Gastrocnemius medialis (tissue), 4 donors: ENCODE measurements around the gene RPRD2. TPM values are rescaled to one million over a fixed set of nuclear protein-coding genes. Genes with fewer than 3 reads are reported as not detected.

Experiments used
- ATAC-seq, 2 donors: fragments of 150-250 bp; one replicate each; pipeline ENCODE4 v1.9.1; 2016
- DNase-seq, 2 donors: peaks; one replicate each; pipeline ENCODE4 v3.0.0-alpha.2; 2019
- H3K27ac ChIP-seq, 4 donors: fragments of 200-600 bp; sonication (generic); 1 replicate in 1 of 4; 2 replicates in 3 of 4; pipeline ENCODE4 v1.5.1; 2016 to 2018; ENCODE audit warnings: mild to moderate bottlenecking in 2 of 4, moderate library complexity in 1 of 4
- H3K27me3 ChIP-seq, 3 donors: fragments of 200-600 bp; sonication (generic) in 2 of 3; 1 replicate in 1 of 3; 2 replicates in 2 of 3; pipeline versions ENCODE4 v1.5.1 to v1.6.0; 2016 to 2019; ENCODE audit warnings: mild to moderate bottlenecking in 1 of 3, moderate library complexity in 1 of 3
- H3K36me3 ChIP-seq, 2 donors: fragments of 200-600 bp; sonication (generic) in 1 of 2; one replicate each; pipeline ENCODE4 v1.5.1; 2017 to 2018
- H3K4me1 ChIP-seq, 2 donors: fragments of 200-600 bp; sonication (generic) in 1 of 2; one replicate each; pipeline ENCODE4 v1.5.1; 2016 to 2017; ENCODE audit warnings: mild to moderate bottlenecking in 2 of 2
- H3K4me3 ChIP-seq, 4 donors: fragments of 200-600 bp; sonication (generic) in 3 of 4; 1 replicate in 1 of 4; 2 replicates in 3 of 4; pipeline ENCODE4 v1.5.1; 2016 to 2019; ENCODE audit warnings: mild to moderate bottlenecking in 2 of 4
- H3K9me3 ChIP-seq, 3 donors: fragments of 200-600 bp; sonication (generic) in 2 of 3; 1 replicate in 1 of 3; 2 replicates in 2 of 3; pipeline ENCODE4 v1.5.1; 2016 to 2019
- POLR2A ChIP-seq, 2 donors: fragments of 450-650 bp; IDR thresholded peaks; one replicate each; pipeline ENCODE4 v1.6.1; 2017; ENCODE audit warnings: antibody characterized with exemption in 2 of 2, mild to moderate bottlenecking in 2 of 2, moderate library complexity in 2 of 2
- in situ Hi-C, 4 donors: fragments of 200-750 bp; cut with MboI; loops; one replicate each; pipeline versions ENCODE4 v1.15.0 to v1.8.0; 2017; ENCODE audit warnings: low sequenced_read_pairs in 4 of 4
- intact Hi-C: fragments of 100-400 bp; cut with DNase I; formaldehyde crosslinking; loops from one replicate; pipeline ENCODE4 v1.15.1; 2023; ENCODE audit warnings: low total_unique reads
- total RNA-seq, 4 donors: library from RNA; depleted of rRNA; stranded (reverse); fragments of >200 nt; gene quantifications; one replicate each; pipeline versions ENCODE4 v1.1.0 to v1.2.3, GENCODE V29; 2016
- TF ChIP-seq, protein P1 (sequence below), 5 experiments: fragments of 450-650 bp in 3 of 5; fragments of 200-600 bp in 2 of 5; sonication (generic) in 2 of 5; IDR thresholded peaks in 4 of 5; conservative IDR thresholded peaks in 1 of 5; 1 replicate in 4 of 5; 2 replicates in 1 of 5; pipeline ENCODE4 v1.5.1; 2016 to 2019; ENCODE audit warnings: antibody characterized with exemption in 5 of 5, mild to moderate bottlenecking in 3 of 5, moderate library complexity in 3 of 5

RPRD2 gene
- total RNA-seq, 4 donors from 2014 or later: 18.0 to 28.0 (median 23.1) TPM

DNA sequence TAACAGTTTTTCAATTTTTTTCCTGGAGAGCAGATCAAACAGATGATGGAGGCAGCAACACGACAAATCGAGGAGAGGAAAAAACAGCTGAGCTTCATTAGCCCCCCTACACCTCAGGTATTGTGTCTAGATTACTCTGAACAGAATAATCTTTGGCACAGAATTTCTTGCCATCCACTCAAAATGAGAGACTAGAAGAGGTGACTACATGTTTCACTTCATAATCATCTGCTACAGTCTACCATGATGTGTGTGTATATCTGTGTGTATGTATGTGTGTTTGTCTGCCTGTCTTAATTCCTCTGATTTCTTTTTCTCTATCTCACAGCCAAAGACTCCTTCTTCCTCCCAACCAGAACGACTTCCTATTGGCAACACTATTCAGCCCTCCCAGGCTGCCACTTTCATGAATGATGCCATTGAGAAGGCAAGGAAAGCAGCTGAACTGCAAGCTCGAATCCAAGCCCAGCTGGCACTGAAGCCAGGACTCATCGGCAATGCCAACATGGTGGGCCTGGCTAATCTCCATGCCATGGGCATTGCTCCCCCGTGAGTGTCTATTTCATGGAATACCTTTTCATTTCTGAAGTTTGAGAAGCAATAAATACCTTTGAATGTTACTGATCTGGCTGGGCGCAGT is 31.2 kb upstream of the RPRD2 start:
- ATAC-seq (no peak), DNase-seq (no peak)
- H3K4me1 ChIP-seq: no peaks in the 10 kb centered on the region
- in situ Hi-C loops: no loop called here
- intact Hi-C loops: no loop called here
- H3K4me3 ChIP-seq: no peak overlapping the region
- H3K27ac ChIP-seq: no peak overlapping the region
- H3K27me3 ChIP-seq: no peaks in the 10 kb centered on the region
- TF ChIP-seq POLR2A (IDR thresholded peaks at IDR 0.05): no peak
- TF ChIP-seq, protein P1, sequence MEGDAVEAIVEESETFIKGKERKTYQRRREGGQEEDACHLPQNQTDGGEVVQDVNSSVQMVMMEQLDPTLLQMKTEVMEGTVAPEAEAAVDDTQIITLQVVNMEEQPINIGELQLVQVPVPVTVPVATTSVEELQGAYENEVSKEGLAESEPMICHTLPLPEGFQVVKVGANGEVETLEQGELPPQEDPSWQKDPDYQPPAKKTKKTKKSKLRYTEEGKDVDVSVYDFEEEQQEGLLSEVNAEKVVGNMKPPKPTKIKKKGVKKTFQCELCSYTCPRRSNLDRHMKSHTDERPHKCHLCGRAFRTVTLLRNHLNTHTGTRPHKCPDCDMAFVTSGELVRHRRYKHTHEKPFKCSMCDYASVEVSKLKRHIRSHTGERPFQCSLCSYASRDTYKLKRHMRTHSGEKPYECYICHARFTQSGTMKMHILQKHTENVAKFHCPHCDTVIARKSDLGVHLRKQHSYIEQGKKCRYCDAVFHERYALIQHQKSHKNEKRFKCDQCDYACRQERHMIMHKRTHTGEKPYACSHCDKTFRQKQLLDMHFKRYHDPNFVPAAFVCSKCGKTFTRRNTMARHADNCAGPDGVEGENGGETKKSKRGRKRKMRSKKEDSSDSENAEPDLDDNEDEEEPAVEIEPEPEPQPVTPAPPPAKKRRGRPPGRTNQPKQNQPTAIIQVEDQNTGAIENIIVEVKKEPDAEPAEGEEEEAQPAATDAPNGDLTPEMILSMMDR (IDR thresholded peaks at IDR 0.05 in 4 of 5, conservative IDR thresholded peaks at IDR 0.05 in 1 of 5): no peak
- no peaks in the 10 kb centered on the region for H3K9me3 ChIP-seq
- H3K36me3 ChIP-seq: peaks cover 5 to 98% of the 10 kb centered on the region in 2 donors

DNA sequence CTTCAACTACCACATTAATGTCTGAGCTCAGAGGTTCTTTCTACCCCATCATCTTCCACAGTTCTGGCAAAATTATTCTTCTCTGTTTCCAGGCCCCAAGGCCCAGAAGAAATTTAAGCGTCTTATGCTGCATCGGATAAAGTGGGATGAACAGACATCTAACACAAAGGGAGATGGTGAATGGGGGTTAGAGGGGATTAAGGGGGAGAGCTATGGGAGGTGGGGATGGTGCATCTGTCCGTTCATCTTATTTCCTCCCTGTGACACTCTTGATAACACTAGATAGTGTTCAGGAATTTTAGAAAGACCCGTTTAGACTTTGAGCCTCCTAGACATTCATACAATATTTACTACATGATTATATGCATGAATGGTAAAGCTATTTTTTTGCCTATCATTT is 17.6 kb upstream of the RPRD2 start:
- H3K27ac ChIP-seq: no peak overlapping the region
- no peak overlapping the region for H3K4me3 ChIP-seq
- no peak for TF ChIP-seq POLR2A (IDR thresholded peaks at IDR 0.05)
- TF ChIP-seq, protein P1 (IDR thresholded peaks at IDR 0.05 in 4 of 5, conservative IDR thresholded peaks at IDR 0.05 in 1 of 5): no peak
- in situ Hi-C loops (no loop called here), intact Hi-C loops (no loop called here)
- ATAC-seq (no peak), DNase-seq (no peak)
- peaks cover 0 to 95% of the 10 kb centered on the region in 2 donors for H3K36me3 ChIP-seq
- H3K4me1 ChIP-seq: no peaks in the 10 kb centered on the region
- no peaks in the 10 kb centered on the region for H3K27me3 ChIP-seq
- H3K9me3 ChIP-seq: no peaks in the 10 kb centered on the region

DNA sequence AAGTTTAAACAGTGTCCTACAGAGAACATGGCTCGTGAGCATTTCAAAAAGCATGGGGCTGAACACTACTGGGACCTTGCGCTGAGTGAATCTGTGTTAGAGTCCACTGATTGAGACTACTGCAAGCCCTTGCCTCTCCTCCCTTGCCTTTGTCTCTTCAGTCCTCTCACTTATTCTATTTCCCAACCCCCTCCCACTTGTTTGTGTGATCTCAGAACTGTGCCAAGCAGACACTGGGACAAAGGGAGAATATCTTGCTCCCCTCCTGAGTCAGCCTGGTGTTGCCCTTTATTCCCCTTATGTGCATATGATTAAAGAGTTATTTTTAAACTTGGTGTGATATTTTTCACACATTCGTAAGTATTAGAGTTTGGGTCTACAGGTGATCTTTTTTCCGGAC is 11.1 kb upstream of the RPRD2 start:
- H3K9me3 ChIP-seq: no peaks in the 10 kb centered on the region
- H3K4me3 ChIP-seq: no peak overlapping the region
- ATAC-seq: no peak
- TF ChIP-seq, protein P1 (IDR thresholded peaks at IDR 0.05 in 4 of 5, conservative IDR thresholded peaks at IDR 0.05 in 1 of 5): no peak
- TF ChIP-seq POLR2A (IDR thresholded peaks at IDR 0.05): no peak
- H3K36me3 ChIP-seq: peaks cover 0 to 69% of the 10 kb centered on the region in 2 donors
- H3K4me1 ChIP-seq: no peaks in the 10 kb centered on the region
- intact Hi-C loops: loop anchor here (10.0 kb wide), 1 partner anchor 462 kb away; no protein-coding TSS in a partner anchor
- in situ Hi-C loops: no loop called here
- H3K27ac ChIP-seq: no peak overlapping the region
- no peak for DNase-seq
- no peaks in the 10 kb centered on the region for H3K27me3 ChIP-seq

DNA sequence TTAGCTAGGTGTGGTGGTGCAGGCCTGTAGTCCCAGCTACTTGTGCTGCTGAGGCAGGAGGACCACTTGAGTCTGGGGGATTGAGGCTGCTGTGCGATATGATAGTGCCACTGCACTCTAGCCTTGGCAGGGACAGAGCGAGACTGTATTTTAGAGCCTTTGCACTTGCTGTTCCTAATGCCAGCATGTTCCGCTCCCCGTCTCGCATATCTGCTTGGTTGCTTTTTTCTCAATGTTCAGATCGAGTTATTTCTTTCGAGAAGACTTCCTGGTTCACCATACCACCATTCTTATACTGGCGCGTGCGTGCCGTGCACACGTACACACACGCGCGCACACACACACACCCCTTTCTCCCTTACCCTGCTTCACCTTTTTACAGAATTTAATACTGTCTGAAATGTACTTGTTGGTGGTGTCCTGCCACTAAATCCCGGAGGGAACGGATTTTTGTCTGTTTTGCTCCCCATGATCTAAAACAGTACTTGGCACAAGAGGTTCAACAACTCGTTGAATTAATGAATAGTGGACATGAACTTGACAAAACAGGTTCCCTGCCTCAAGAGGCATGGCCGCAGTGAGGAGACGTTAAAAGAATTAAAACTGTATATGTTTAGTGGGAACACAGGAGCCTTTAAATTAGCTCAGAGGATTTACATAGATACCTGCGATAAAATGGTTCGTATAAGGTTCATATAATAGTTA is 1.1 kb upstream of the RPRD2 start:
- no peak for ATAC-seq
- in situ Hi-C loops: no loop called here

More for the DNA sequence above, 1.1 kb upstream of the RPRD2 start:
- intact Hi-C loops: loop anchor here (5.0 to 10.0 kb wide), 4 partner anchors 126 to 562 kb away; partner anchors contain the start of genes ANP32E, FALEC and SETDB1
- H3K36me3 ChIP-seq: no peaks in the 10 kb centered on the region
- H3K27me3 ChIP-seq: no peaks in the 10 kb centered on the region
- H3K4me3 ChIP-seq: peak overlapping the region; percentile 82 to 93 (median 84)
- peak in 1 of 2 donors; percentile 19 for DNase-seq
- peak overlapping the region; percentile 93 to 97 (median 96) for H3K27ac ChIP-seq
- no peaks in the 10 kb centered on the region for H3K9me3 ChIP-seq
- H3K4me1 ChIP-seq: peaks cover 20 to 23% of the 10 kb centered on the region in 2 donors
- TF ChIP-seq, protein P1 (IDR thresholded peaks at IDR 0.05 in 4 of 5, conservative IDR thresholded peaks at IDR 0.05 in 1 of 5): no peak
- no peak for TF ChIP-seq POLR2A (IDR thresholded peaks at IDR 0.05)
